RWPE2 (cell line): ENCODE measurements around the gene VSIG8.

ENCODE experiments used
- ATAC-seq: fragments of 200-7000 bp; cut with Tn5 transposase; 3 replicates; pipeline ENCODE4 v1.9.1; 2021; ENCODE audit warnings: low read depth
- DNase-seq: peaks from one replicate; pipeline ENCODE4 v3.0.0-alpha.2; 2020; ENCODE audit warnings: low spot score
- H3K27ac ChIP-seq: fragments of 450-650 bp; 2 replicates; pipeline ENCODE4 v1.5.1; 2017; ENCODE audit warnings: mild to moderate bottlenecking; ENCODE audit not compliant: poor library complexity, severe bottlenecking
- H3K27me3 ChIP-seq: fragments of 250-450 bp; sonication (Bioruptor Pico); 2 replicates; pipeline ENCODE4 v1.5.1; 2021; ENCODE audit warnings: mild to moderate bottlenecking, moderate library complexity; ENCODE audit not compliant: insufficient read depth, poor library complexity, severe bottlenecking
- H3K36me3 ChIP-seq: fragments of 250-450 bp; sonication (Bioruptor Pico); 2 replicates; pipeline ENCODE4 v1.5.1; 2020; ENCODE audit warnings: low read depth, mild to moderate bottlenecking, moderate library complexity
- H3K4me1 ChIP-seq: fragments of 250-450 bp; sonication (Bioruptor Pico); 2 replicates; pipeline ENCODE4 v1.5.1; 2021; ENCODE audit warnings: mild to moderate bottlenecking, moderate library complexity; ENCODE audit not compliant: insufficient read depth, poor library complexity, severe bottlenecking
- H3K4me3 ChIP-seq: fragments of 250-450 bp; sonication (Bioruptor Pico); 2 replicates; pipeline ENCODE4 v1.5.1; 2021; ENCODE audit warnings: mild to moderate bottlenecking, moderate library complexity; ENCODE audit not compliant: severe bottlenecking
- H3K9me3 ChIP-seq: fragments of 250-450 bp; sonication (Bioruptor Pico); 2 replicates; pipeline ENCODE4 v1.5.1; 2021; ENCODE audit warnings: mild to moderate bottlenecking, moderate library complexity; ENCODE audit not compliant: severe bottlenecking
- TF ChIP-seq, protein P1 (sequence below): fragments of 450-650 bp; IDR thresholded peaks from one replicate; pipeline ENCODE4 v1.5.1; 2017; ENCODE audit warnings: mild to moderate bottlenecking, moderate library complexity; ENCODE audit not compliant: poor library complexity, severe bottlenecking

The VSIG8 gene

DNA sequence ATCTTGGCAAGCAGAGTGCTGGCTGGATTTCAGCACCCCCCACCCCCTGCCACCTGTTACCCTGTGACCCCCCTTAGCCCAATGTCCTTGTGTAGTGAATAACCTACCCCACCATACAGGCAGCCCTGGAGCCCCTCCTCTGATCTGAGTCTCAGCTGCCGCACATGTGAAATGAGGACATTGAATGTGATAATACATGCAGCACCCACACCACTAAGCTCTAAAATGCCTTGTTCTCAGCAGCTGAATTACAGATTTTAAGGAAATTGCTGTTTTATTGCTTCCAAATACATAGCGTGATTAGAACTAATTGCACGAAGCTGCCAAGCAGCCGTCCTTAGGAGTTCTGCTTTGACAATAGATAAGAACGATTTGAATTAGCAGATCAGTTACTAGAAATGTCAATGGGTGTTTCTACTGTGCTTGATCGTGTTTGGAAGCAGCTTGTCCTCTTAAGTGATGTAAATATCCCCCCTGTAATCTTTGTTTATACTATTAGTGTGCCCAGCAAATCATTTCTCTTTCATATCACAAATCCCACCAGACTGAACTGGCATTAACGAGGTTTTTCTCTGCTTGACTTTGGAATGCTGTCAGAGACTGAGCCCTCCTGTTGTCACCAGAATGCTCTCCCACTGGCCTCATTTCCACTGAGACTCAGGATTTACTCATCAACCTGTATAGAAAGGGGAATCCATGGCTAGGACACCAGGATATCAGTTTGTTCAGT, 30.9 kb downstream of the VSIG8 start:
- H3K27ac ChIP-seq: no peak overlapping the region
- H3K4me3 ChIP-seq: no peak overlapping the region
- H3K9me3 ChIP-seq: no peaks in the 10 kb centered on the region
- TF ChIP-seq, protein P1, sequence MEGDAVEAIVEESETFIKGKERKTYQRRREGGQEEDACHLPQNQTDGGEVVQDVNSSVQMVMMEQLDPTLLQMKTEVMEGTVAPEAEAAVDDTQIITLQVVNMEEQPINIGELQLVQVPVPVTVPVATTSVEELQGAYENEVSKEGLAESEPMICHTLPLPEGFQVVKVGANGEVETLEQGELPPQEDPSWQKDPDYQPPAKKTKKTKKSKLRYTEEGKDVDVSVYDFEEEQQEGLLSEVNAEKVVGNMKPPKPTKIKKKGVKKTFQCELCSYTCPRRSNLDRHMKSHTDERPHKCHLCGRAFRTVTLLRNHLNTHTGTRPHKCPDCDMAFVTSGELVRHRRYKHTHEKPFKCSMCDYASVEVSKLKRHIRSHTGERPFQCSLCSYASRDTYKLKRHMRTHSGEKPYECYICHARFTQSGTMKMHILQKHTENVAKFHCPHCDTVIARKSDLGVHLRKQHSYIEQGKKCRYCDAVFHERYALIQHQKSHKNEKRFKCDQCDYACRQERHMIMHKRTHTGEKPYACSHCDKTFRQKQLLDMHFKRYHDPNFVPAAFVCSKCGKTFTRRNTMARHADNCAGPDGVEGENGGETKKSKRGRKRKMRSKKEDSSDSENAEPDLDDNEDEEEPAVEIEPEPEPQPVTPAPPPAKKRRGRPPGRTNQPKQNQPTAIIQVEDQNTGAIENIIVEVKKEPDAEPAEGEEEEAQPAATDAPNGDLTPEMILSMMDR: no peak
- DNase-seq: no peak
- H3K36me3 ChIP-seq: no peaks in the 10 kb centered on the region
- no peaks in the 10 kb centered on the region for H3K4me1 ChIP-seq
- ATAC-seq: no peak
- H3K27me3 ChIP-seq: no peaks in the 10 kb centered on the region

DNA sequence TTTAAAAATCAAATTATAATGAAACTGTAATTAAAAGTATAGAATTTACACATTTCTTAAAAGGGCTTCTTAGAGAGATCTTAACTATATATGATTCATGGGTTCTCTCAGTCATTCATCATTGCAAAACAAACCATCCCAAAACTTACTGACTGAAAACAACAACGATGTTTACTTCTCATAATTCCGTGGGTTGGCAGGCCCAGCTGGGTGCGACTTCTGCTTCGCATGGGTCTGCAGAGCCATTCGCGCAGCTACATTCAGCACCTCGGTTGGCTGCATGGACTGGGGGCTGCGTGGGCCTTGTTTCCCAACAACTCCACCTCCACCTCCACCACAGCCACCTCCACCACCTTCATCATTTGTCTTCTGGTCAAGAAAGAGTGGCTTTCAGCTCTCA, 31.7 kb downstream of the VSIG8 start:
- no peaks in the 10 kb centered on the region for H3K27me3 ChIP-seq
- DNase-seq: no peak
- no peak for ATAC-seq

DNA sequence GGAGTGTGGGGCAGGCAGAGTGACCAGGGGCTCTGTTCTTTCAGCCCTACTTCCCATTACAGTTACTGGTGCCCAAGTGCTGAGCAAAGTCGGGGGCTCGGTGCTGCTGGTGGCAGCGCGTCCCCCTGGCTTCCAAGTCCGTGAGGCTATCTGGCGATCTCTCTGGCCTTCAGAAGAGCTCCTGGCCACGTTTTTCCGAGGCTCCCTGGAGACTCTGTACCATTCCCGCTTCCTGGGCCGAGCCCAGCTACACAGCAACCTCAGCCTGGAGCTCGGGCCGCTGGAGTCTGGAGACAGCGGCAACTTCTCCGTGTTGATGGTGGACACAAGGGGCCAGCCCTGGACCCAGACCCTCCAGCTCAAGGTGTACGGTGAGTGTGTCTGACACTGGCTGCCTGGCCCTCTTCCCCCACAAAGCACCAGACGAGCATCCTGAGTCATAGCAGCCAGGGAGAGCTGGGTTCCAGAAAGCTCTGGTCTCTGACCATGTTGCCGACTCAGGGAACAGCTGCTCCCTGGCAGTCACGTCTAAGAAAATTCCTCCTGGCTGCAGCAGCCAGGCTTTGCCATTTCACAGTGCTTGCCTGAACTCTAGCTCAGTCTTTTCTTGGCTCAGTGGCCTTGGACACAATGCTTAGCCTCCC, 32.5 kb downstream of the VSIG8 start:
- H3K9me3 ChIP-seq: no peaks in the 10 kb centered on the region
- no peaks in the 10 kb centered on the region for H3K27me3 ChIP-seq
- no peak overlapping the region for H3K4me3 ChIP-seq
- ATAC-seq (no peak), DNase-seq (no peak)
- no peaks in the 10 kb centered on the region for H3K4me1 ChIP-seq
- H3K36me3 ChIP-seq: no peaks in the 10 kb centered on the region
- no peak overlapping the region for H3K27ac ChIP-seq
- TF ChIP-seq, protein P1: no peak

More for the DNA sequence above, 31.7 kb downstream of the VSIG8 start:
- no peaks in the 10 kb centered on the region for H3K36me3 ChIP-seq
- H3K4me1 ChIP-seq: no peaks in the 10 kb centered on the region
- H3K4me3 ChIP-seq: no peak overlapping the region
- no peaks in the 10 kb centered on the region for H3K9me3 ChIP-seq
- H3K27ac ChIP-seq: no peak overlapping the region
- TF ChIP-seq, protein P1: no peak

DNA sequence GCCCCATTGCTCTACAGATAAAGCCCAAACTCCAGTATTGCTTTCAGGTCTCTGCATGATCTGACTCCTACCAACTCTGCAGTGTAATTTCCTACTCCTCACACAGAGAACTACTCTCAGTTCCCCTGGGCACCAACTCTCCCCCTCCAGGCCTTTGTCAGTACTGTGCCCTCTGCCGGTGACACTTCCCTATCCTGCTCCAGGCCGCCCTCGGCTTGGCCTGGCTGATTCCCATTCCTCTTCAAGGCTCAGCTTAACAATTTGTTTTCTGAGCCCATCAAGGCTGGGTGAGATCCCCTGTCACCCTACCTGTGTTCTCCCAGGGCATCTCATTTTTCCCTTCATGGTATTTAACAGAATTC, 33.2 kb downstream of the VSIG8 start:
- no peaks in the 10 kb centered on the region for H3K9me3 ChIP-seq
- H3K4me1 ChIP-seq: no peaks in the 10 kb centered on the region
- ATAC-seq: peak; percentile 66
- H3K27ac ChIP-seq: no peak overlapping the region
- H3K27me3 ChIP-seq: no peaks in the 10 kb centered on the region
- DNase-seq: no peak
- TF ChIP-seq, protein P1: peak; percentile 35
- H3K36me3 ChIP-seq: no peaks in the 10 kb centered on the region
- no peak overlapping the region for H3K4me3 ChIP-seq
